Uterus (tissue), 2 donors: ENCODE data around the gene HOXA13.

Source experiments
- CTCF ChIP-seq, 4 experiments: fragments of 200-600 bp in 2 of 4; fragments of 450-650 bp in 2 of 4; sonication (generic) in 2 of 4; IDR thresholded peaks; one replicate each; pipeline ENCODE4 v1.5.1; 2016 to 2019; ENCODE audit warnings: antibody characterized with exemption in 4 of 4, mild to moderate bottlenecking in 2 of 4, moderate library complexity in 1 of 4
- POLR2A ChIP-seq, 2 donors: fragments of 450-650 bp; IDR thresholded peaks; one replicate each; pipeline ENCODE4 v1.6.1; 2016; ENCODE audit warnings: antibody characterized with exemption in 2 of 2, mild to moderate bottlenecking in 1 of 2, moderate library complexity in 1 of 2

- no peak for TF ChIP-seq CTCF (IDR thresholded peaks at IDR 0.05)
- TF ChIP-seq POLR2A (IDR thresholded peaks at IDR 0.05), result no peak
These were observed 44.7 kb upstream of the HOXA13 start for GRCh38 chr7:27244488-27245123.
